ENCODE measurements around the gene TERC.

GRCh38 chr3:169764312-169764881 lies 463 bp downstream of the TERC start:
- TF ChIP-seq, protein P1, sequence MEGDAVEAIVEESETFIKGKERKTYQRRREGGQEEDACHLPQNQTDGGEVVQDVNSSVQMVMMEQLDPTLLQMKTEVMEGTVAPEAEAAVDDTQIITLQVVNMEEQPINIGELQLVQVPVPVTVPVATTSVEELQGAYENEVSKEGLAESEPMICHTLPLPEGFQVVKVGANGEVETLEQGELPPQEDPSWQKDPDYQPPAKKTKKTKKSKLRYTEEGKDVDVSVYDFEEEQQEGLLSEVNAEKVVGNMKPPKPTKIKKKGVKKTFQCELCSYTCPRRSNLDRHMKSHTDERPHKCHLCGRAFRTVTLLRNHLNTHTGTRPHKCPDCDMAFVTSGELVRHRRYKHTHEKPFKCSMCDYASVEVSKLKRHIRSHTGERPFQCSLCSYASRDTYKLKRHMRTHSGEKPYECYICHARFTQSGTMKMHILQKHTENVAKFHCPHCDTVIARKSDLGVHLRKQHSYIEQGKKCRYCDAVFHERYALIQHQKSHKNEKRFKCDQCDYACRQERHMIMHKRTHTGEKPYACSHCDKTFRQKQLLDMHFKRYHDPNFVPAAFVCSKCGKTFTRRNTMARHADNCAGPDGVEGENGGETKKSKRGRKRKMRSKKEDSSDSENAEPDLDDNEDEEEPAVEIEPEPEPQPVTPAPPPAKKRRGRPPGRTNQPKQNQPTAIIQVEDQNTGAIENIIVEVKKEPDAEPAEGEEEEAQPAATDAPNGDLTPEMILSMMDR (conservative IDR thresholded peaks at IDR 0.05; ENCODE audit: low read length) = no peak
- no peak for TF ChIP-seq EZH2phosphoT487 (IDR thresholded peaks at IDR 0.05; ENCODE audit: borderline replicate concordance, low read depth, low read length)

Measured in OCI-LY7 (cell line).